Measurements from ENCODE around the gene FN3K. TPM values are rescaled to one million over a fixed set of nuclear protein-coding genes. Genes with fewer than 3 reads are reported as not detected.

The FN3K gene
- total RNA-seq, 1 experiment from 2014 or later = 28.3 TPM

DNA sequence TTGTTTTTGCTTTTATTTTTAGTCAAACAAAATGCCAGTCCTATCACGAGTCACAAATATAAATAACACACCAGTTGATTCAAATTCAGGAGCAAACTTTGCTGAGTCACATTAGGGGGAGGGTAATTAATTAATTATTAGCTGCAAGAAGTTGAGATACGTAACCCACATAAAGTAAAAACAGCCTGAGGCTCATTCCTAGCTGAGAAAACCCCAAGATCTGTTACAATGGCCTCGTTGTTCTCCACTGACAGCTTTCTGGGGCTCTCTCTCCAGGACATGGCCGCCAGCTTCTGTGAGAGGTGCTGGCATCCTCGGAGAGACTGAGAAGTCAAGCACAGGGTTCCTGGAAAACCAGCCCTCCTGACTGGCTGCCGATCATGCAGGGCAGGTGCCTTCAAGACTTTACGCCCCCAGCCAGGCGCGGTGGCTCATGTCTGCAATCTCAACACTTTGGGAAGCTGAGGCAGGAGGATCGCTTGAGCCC lies 48.0 kb upstream of the FN3K start:
- Histone ChIP-seq H3K23me2 (ENCODE audit: insufficient read length, low read depth, low read length, poor library complexity, severe bottlenecking) (no peaks in the 10 kb centered on the region), H2BK12ac (ENCODE audit: insufficient read length, low read depth, low read length) (no peak overlapping the region), H3K27ac (ENCODE audit: insufficient read length, low read depth, low read length) (no peak overlapping the region), H2AFZ (ENCODE audit: low read length) (no peak overlapping the region), H3K27me3 (ENCODE audit: insufficient read depth, low read length) (no peaks in the 10 kb centered on the region), H3K9me3 (ENCODE audit: control insufficient read depth, low read depth, low read length) (no peaks in the 10 kb centered on the region), H2BK5ac (ENCODE audit: insufficient read length, low read length) (no peak overlapping the region), H3K79me1 (ENCODE audit: insufficient read depth, low read depth, low read length, poor library complexity, severe bottlenecking) (no peaks in the 10 kb centered on the region), H2BK15ac (ENCODE audit: low read depth, low read length) (no peak overlapping the region), H3K23ac (ENCODE audit: insufficient read length, low read depth, low read length) (no peak overlapping the region), H2AK5ac (ENCODE audit: insufficient read length, low read length) (no peak overlapping the region), H4K91ac (ENCODE audit: insufficient read length, low read depth, low read length) (no peak overlapping the region), H3K79me2 (ENCODE audit: insufficient read depth, low read length) (no peaks in the 10 kb centered on the region), H3K9ac (ENCODE audit: extremely low read depth, insufficient read length, low read length) (no peak overlapping the region), H3K4me1 (ENCODE audit: insufficient read depth, low read length) (no peaks in the 10 kb centered on the region), H4K5ac (ENCODE audit: insufficient read length, low read depth, low read length) (no peak overlapping the region), H2BK20ac (ENCODE audit: low read depth, low read length, poor library complexity, severe bottlenecking) (no peak overlapping the region), H3T11ph (ENCODE audit: low read length) (no peak overlapping the region), H3K56ac (ENCODE audit: insufficient read length, low read depth, low read length) (no peak overlapping the region), H3K18ac (ENCODE audit: insufficient read length, low read depth, low read length) (no peak overlapping the region), H3K4ac (ENCODE audit: low read depth, low read length) (no peak overlapping the region), H2BK120ac (ENCODE audit: low read depth, low read length, poor library complexity, severe bottlenecking) (no peak overlapping the region), H3K14ac (ENCODE audit: insufficient read depth, low read length) (no peak overlapping the region), H3K4me2 (ENCODE audit: insufficient read depth, insufficient read length, low read length) (no peak overlapping the region), H4K20me1 (ENCODE audit: control insufficient read depth, insufficient read depth, insufficient read length) (no peaks in the 10 kb centered on the region), H4K8ac (replicated peaks; ENCODE audit: insufficient read length, low read depth, low read length) (no peak overlapping the region)
- Mint-ChIP-seq H3K9me3 (no peaks in the 10 kb centered on the region), H3K27me3 (ENCODE audit: low read depth) (no peaks in the 10 kb centered on the region; the same call in none of the 2 replicates), H3K36me3 (ENCODE audit: insufficient read depth in 1 of 3, low read depth in 3 of 3) (no peaks in the 10 kb centered on the region), H3K27ac (no peak overlapping the region), H3K4me3 (no peak overlapping the region), H3K4me1 (0 out of 4 replicates have a peak, but pooled peaks cover 0 to 2% of the 10 kb centered on the region in 2 experiments)
- TF ChIP-seq, protein P1, sequence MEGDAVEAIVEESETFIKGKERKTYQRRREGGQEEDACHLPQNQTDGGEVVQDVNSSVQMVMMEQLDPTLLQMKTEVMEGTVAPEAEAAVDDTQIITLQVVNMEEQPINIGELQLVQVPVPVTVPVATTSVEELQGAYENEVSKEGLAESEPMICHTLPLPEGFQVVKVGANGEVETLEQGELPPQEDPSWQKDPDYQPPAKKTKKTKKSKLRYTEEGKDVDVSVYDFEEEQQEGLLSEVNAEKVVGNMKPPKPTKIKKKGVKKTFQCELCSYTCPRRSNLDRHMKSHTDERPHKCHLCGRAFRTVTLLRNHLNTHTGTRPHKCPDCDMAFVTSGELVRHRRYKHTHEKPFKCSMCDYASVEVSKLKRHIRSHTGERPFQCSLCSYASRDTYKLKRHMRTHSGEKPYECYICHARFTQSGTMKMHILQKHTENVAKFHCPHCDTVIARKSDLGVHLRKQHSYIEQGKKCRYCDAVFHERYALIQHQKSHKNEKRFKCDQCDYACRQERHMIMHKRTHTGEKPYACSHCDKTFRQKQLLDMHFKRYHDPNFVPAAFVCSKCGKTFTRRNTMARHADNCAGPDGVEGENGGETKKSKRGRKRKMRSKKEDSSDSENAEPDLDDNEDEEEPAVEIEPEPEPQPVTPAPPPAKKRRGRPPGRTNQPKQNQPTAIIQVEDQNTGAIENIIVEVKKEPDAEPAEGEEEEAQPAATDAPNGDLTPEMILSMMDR (conservative IDR thresholded peaks at IDR 0.05) = no peak
- no peak for DNase-seq
- no CpG with 5 or more reads among the region's 10 CpGs for WGBS (ENCODE audit: extremely low coverage, insufficient read length, low lambda C conversion rate)

All from H9 (cell line).